Measurements from ENCODE around the gene FZD10.

Gene FZD10

GRCh38 chr12:130214686-130215395, 52.6 kb downstream of the FZD10 start:
- no peak for DNase-seq
